K562 (cell line): ENCODE results near the gene KIAA0930. TPM values are rescaled to one million over a fixed set of nuclear protein-coding genes. Genes with fewer than 3 reads are reported as not detected.

ENCODE experiments used
- GATAD2B ChIP-seq: fragments of 450-650 bp; IDR thresholded peaks from 2 replicates; pipeline ENCODE4 v1.6.1; 2017; ENCODE audit warnings: mild to moderate bottlenecking, borderline replicate concordance
- HCFC1 ChIP-seq: IDR thresholded peaks from 2 replicates; pipeline ENCODE4 v1.6.1; 2012; ENCODE audit warnings: low read depth, low read length, improper control_type of control experiment
- MEF2A ChIP-seq: IDR thresholded peaks from 2 replicates; pipeline ENCODE4 v1.6.1; 2011; ENCODE audit warnings: low read depth, mild to moderate bottlenecking, low read length, moderate library complexity; ENCODE audit not compliant: control insufficient read depth
- MIER1 ChIP-seq: fragments of 450-650 bp; IDR thresholded peaks from 2 replicates; pipeline ENCODE4 v1.6.1; 2016; ENCODE audit warnings: antibody characterized with exemption, mild to moderate bottlenecking, low read depth
- MYC ChIP-seq, 2 experiments: fragments of 250-450 bp in 1 of 2; sonication (Bioruptor Pico) in 1 of 2; IDR thresholded peaks; 2 replicates each; pipeline versions ENCODE4 v1.5.1 to v1.6.1; 2012 to 2021; ENCODE audit warnings: low read depth in 2 of 2, borderline replicate concordance in 1 of 2, improper control_type of control experiment in 1 of 2, low read length in 1 of 2, mild to moderate bottlenecking in 1 of 2, moderate library complexity in 1 of 2
- polyA plus RNA-seq, 8 experiments: library from polyadenylated mRNA; depleted of rRNA in 4 of 8; stranded (reverse) in 5 of 8; unstranded in 3 of 8; fragments of >200 nt; fragmentation: Nextera tagmentation in 2 of 8; fragmentation: Illumina TruSeq in 1 of 8; extraction: Ambion mirVana in 2 of 8; extraction: Trizol in 1 of 8; gene quantifications; 2 replicates each; pipeline versions ENCODE4 v1.2.1 to v1.2.3, GENCODE V29; 2011 to 2014; ENCODE audit warnings: inconsistent platforms in 1 of 8, missing spikeins in 1 of 8
- total RNA-seq, 7 experiments: library from RNA; depleted of rRNA in 6 of 7; stranded (reverse); fragments of >200 nt in 6 of 7; fragmentation: Illumina TruSeq in 2 of 7; extraction: Trizol in 2 of 7; gene quantifications; 2 replicates each; pipeline versions ENCODE4 v1.2.1 to v1.2.3, GENCODE V29; 2011 to 2021; ENCODE audit warnings: low replicate concordance in 1 of 7
- TF ChIP-seq, protein P1 (sequence below): fragments of 450-650 bp; formaldehyde crosslinking; conservative IDR thresholded peaks from 2 replicates; pipeline ENCODE4 v1.4.0; 2022; ENCODE audit warnings: mild to moderate bottlenecking, missing genetic modification characterization
- TF ChIP-seq, protein P2 (sequence below): fragments of 250-450 bp; sonication (Bioruptor Pico); IDR thresholded peaks from 2 replicates; pipeline ENCODE4 v1.8.0; 2022; ENCODE audit warnings: moderate library complexity, mild to moderate bottlenecking, inconsistent platforms
- TF ChIP-seq, protein P3 (sequence below): fragments of 450-650 bp; IDR thresholded peaks from 2 replicates; pipeline ENCODE4 v1.6.1; 2018; ENCODE audit not compliant: partially characterized antibody
- TF ChIP-seq, protein P4 (sequence below): fragments of 450-650 bp; IDR thresholded peaks from 2 replicates; pipeline ENCODE4 v1.6.1; 2017; ENCODE audit warnings: mild to moderate bottlenecking, moderate library complexity
- TF ChIP-seq, protein P5 (sequence below): sonication (generic); formaldehyde crosslinking; IDR thresholded peaks from 2 replicates; pipeline ENCODE4 v1.8.0; 2022; ENCODE audit warnings: mild to moderate bottlenecking, missing genetic modification reagents
- TF ChIP-seq, protein P6 (sequence below): fragments of 250-450 bp; sonication (Bioruptor Pico); IDR thresholded peaks from 2 replicates; pipeline ENCODE4 v1.5.0; 2020; ENCODE audit warnings: mild to moderate bottlenecking

KIAA0930 gene
- total and polyA plus RNA-seq, 9 of the 15 experiments (the other 6 are each of a cell fraction or from before 2014, with no cell fraction given), result 0.24 to 12.1 (median 6.4) TPM

DNA sequence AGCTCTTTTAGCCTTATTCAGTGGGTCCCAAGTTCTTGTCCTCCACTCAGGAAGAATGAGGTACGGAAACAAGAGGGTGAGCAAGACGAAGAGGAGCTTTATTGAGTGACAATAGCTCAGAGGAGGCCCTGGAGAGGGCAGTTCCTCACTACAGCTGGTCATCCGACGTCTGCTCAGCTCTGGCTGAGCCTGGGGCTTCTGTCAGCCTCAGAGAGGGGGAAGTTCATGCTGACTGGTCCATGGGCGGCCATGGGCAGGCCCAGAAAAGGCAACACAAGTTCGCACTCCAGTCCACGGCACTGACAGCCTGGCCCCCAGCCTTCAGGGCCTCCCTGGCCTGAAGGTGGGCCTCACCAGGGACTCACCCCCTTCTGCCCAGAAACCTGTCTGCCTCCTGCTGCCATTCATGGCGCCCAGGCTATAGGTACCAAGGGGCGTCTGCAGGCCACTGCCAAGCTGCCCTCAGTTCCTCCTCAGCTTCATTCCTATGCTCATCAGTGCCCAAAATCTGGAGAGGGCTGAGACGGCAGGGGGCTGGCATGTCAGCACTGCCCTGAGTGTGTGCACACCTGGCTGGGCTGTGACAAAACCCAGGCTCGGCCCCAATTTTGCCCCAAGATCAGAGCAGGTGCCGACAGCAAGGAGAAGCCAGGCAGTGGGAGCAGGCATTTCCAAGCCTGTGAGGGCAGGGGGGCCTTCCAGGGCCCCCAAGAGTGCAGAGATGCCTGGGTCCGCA, 21.7 kb upstream of the KIAA0930 start (continued):
- TF ChIP-seq, protein P1, sequence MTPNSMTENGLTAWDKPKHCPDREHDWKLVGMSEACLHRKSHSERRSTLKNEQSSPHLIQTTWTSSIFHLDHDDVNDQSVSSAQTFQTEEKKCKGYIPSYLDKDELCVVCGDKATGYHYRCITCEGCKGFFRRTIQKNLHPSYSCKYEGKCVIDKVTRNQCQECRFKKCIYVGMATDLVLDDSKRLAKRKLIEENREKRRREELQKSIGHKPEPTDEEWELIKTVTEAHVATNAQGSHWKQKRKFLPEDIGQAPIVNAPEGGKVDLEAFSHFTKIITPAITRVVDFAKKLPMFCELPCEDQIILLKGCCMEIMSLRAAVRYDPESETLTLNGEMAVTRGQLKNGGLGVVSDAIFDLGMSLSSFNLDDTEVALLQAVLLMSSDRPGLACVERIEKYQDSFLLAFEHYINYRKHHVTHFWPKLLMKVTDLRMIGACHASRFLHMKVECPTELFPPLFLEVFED (CRISPR knock-in tag), result no peak
- TF ChIP-seq, protein P2, sequence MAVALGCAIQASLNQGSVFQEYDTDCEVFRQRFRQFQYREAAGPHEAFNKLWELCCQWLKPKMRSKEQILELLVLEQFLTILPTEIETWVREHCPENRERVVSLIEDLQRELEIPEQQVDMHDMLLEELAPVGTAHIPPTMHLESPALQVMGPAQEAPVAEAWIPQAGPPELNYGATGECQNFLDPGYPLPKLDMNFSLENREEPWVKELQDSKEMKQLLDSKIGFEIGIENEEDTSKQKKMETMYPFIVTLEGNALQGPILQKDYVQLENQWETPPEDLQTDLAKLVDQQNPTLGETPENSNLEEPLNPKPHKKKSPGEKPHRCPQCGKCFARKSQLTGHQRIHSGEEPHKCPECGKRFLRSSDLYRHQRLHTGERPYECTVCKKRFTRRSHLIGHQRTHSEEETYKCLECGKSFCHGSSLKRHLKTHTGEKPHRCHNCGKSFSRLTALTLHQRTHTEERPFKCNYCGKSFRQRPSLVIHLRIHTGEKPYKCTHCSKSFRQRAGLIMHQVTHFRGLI (CRISPR knock-in tag), result no peak
- TF ChIP-seq MIER1 (no peak), MYC (IDR thresholded peaks at IDR 0.05; ENCODE audit: low read depth, low read length) (no peak), MYC (CRISPR knock-in tag; IDR thresholded peaks at IDR 0.05; ENCODE audit: borderline replicate concordance, low read depth) (no peak), GATAD2B (no peak), HCFC1 (no peak), MEF2A (no peak)
- TF ChIP-seq, protein P3, sequence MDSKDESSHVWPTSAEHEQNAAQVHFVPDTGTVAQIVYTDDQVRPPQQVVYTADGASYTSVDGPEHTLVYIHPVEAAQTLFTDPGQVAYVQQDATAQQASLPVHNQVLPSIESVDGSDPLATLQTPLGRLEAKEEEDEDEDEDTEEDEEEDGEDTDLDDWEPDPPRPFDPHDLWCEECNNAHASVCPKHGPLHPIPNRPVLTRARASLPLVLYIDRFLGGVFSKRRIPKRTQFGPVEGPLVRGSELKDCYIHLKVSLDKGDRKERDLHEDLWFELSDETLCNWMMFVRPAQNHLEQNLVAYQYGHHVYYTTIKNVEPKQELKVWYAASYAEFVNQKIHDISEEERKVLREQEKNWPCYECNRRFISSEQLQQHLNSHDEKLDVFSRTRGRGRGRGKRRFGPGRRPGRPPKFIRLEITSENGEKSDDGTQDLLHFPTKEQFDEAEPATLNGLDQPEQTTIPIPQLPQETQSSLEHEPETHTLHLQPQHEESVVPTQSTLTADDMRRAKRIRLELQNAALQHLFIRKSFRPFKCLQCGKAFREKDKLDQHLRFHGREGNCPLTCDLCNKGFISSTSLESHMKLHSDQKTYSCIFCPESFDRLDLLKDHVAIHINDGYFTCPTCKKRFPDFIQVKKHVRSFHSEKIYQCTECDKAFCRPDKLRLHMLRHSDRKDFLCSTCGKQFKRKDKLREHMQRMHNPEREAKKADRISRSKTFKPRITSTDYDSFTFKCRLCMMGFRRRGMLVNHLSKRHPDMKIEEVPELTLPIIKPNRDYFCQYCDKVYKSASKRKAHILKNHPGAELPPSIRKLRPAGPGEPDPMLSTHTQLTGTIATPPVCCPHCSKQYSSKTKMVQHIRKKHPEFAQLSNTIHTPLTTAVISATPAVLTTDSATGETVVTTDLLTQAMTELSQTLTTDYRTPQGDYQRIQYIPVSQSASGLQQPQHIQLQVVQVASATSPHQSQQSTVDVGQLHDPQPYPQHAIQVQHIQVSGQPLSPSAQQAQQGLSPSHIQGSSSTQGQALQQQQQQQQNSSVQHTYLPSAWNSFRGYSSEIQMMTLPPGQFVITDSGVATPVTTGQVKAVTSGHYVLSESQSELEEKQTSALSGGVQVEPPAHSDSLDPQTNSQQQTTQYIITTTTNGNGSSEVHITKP, result no peak
- TF ChIP-seq, protein P4, sequence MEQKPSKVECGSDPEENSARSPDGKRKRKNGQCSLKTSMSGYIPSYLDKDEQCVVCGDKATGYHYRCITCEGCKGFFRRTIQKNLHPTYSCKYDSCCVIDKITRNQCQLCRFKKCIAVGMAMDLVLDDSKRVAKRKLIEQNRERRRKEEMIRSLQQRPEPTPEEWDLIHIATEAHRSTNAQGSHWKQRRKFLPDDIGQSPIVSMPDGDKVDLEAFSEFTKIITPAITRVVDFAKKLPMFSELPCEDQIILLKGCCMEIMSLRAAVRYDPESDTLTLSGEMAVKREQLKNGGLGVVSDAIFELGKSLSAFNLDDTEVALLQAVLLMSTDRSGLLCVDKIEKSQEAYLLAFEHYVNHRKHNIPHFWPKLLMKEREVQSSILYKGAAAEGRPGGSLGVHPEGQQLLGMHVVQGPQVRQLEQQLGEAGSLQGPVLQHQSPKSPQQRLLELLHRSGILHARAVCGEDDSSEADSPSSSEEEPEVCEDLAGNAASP, result no peak
- TF ChIP-seq, protein P5, sequence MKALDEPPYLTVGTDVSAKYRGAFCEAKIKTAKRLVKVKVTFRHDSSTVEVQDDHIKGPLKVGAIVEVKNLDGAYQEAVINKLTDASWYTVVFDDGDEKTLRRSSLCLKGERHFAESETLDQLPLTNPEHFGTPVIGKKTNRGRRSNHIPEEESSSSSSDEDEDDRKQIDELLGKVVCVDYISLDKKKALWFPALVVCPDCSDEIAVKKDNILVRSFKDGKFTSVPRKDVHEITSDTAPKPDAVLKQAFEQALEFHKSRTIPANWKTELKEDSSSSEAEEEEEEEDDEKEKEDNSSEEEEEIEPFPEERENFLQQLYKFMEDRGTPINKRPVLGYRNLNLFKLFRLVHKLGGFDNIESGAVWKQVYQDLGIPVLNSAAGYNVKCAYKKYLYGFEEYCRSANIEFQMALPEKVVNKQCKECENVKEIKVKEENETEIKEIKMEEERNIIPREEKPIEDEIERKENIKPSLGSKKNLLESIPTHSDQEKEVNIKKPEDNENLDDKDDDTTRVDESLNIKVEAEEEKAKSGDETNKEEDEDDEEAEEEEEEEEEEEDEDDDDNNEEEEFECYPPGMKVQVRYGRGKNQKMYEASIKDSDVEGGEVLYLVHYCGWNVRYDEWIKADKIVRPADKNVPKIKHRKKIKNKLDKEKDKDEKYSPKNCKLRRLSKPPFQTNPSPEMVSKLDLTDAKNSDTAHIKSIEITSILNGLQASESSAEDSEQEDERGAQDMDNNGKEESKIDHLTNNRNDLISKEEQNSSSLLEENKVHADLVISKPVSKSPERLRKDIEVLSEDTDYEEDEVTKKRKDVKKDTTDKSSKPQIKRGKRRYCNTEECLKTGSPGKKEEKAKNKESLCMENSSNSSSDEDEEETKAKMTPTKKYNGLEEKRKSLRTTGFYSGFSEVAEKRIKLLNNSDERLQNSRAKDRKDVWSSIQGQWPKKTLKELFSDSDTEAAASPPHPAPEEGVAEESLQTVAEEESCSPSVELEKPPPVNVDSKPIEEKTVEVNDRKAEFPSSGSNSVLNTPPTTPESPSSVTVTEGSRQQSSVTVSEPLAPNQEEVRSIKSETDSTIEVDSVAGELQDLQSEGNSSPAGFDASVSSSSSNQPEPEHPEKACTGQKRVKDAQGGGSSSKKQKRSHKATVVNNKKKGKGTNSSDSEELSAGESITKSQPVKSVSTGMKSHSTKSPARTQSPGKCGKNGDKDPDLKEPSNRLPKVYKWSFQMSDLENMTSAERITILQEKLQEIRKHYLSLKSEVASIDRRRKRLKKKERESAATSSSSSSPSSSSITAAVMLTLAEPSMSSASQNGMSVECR (CRISPR knock-in tag), result no peak
- TF ChIP-seq, protein P6, sequence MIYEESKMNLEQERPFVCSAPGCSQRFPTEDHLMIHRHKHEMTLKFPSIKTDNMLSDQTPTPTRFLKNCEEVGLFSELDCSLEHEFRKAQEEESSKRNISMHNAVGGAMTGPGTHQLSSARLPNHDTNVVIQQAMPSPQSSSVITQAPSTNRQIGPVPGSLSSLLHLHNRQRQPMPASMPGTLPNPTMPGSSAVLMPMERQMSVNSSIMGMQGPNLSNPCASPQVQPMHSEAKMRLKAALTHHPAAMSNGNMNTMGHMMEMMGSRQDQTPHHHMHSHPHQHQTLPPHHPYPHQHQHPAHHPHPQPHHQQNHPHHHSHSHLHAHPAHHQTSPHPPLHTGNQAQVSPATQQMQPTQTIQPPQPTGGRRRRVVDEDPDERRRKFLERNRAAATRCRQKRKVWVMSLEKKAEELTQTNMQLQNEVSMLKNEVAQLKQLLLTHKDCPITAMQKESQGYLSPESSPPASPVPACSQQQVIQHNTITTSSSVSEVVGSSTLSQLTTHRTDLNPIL, result no peak
